Astrocyte (in vitro differentiated cells and primary cell): ENCODE measurements around the gene BARX1. TPM values are rescaled to one million over a fixed set of nuclear protein-coding genes. Genes with fewer than 3 reads are reported as not detected.

Source experiments
- DNase-seq: peaks from one replicate; pipeline ENCODE4 v3.0.0-alpha.2; 2010; ENCODE audit warnings: low read depth
- FAIRE-seq: peaks from 2 replicates; lab custom pipeline; 2011; peaks lifted over from hg19 to GRCh38; lab: Jason Lieb, UNC
- H2AFZ ChIP-seq: 2 replicates; pipeline ENCODE4 v1.6.0; 2012; ENCODE audit warnings: low read depth, low read length, inconsistent platforms
- H3K27ac ChIP-seq: 2 replicates; pipeline ENCODE4 v1.5.1; 2011; ENCODE audit warnings: low read depth, low read length, inconsistent platforms
- H3K27me3 ChIP-seq: 2 replicates; pipeline ENCODE4 v1.6.0; 2011; ENCODE audit warnings: low read length, inconsistent platforms; ENCODE audit not compliant: insufficient read depth
- H3K36me3 ChIP-seq: 2 replicates; pipeline ENCODE4 v1.5.1; 2011; ENCODE audit warnings: low read length, inconsistent platforms; ENCODE audit not compliant: insufficient read depth
- H3K4me1 ChIP-seq: 2 replicates; pipeline ENCODE4 v1.5.1; 2011; ENCODE audit warnings: low read length, inconsistent platforms; ENCODE audit not compliant: insufficient read depth
- H3K4me2 ChIP-seq: 2 replicates; pipeline ENCODE4 v1.6.0; 2012; ENCODE audit warnings: low read length, inconsistent platforms
- H3K4me3 ChIP-seq: 2 replicates; pipeline ENCODE4 v1.5.1; 2011; ENCODE audit warnings: low read depth, mild to moderate bottlenecking, low read length, inconsistent platforms; ENCODE audit not compliant: insufficient read depth
- H3K79me2 ChIP-seq: 2 replicates; pipeline ENCODE4 v1.6.0; 2012; ENCODE audit warnings: mild to moderate bottlenecking, low read length, inconsistent platforms; ENCODE audit not compliant: insufficient read depth
- H3K9ac ChIP-seq: 2 replicates; pipeline ENCODE4 v1.6.0; 2012; ENCODE audit warnings: mild to moderate bottlenecking, low read length, inconsistent platforms
- H3K9me3 ChIP-seq: 2 replicates; pipeline ENCODE4 v1.5.1; 2012; ENCODE audit warnings: low read depth, mild to moderate bottlenecking, low read length, inconsistent platforms; ENCODE audit not compliant: insufficient read depth
- H4K20me1 ChIP-seq: 2 replicates; pipeline ENCODE4 v1.6.0; 2012; ENCODE audit warnings: low read length, inconsistent platforms; ENCODE audit not compliant: insufficient read depth
- H3K27ac Mint-ChIP-seq: one replicate; pipeline ENCODE4 v1.8.0; 2021; ENCODE audit warnings: mild to moderate bottlenecking, mixed read lengths; ENCODE audit not compliant: unreplicated experiment
- H3K27me3 Mint-ChIP-seq: one replicate; pipeline ENCODE4 v1.8.0; 2021; ENCODE audit warnings: low read depth, mixed read lengths; ENCODE audit not compliant: unreplicated experiment
- H3K36me3 Mint-ChIP-seq: one replicate; pipeline ENCODE4 v1.8.0; 2021; ENCODE audit warnings: low read depth, mixed read lengths; ENCODE audit not compliant: unreplicated experiment
- H3K4me1 Mint-ChIP-seq: one replicate; pipeline ENCODE4 v1.8.0; 2021; ENCODE audit warnings: low read depth, mixed read lengths; ENCODE audit not compliant: unreplicated experiment
- H3K4me3 Mint-ChIP-seq: one replicate; pipeline ENCODE4 v1.8.0; 2021; ENCODE audit warnings: mild to moderate bottlenecking, moderate library complexity, mixed read lengths; ENCODE audit not compliant: unreplicated experiment
- H3K9me3 Mint-ChIP-seq: one replicate; pipeline ENCODE4 v1.8.0; 2021; ENCODE audit warnings: mild to moderate bottlenecking, mixed read lengths; ENCODE audit not compliant: unreplicated experiment
- EZH2 ChIP-seq: IDR thresholded peaks from 2 replicates; pipeline ENCODE4 v1.6.1; 2012; ENCODE audit warnings: mild to moderate bottlenecking, low read length, inconsistent platforms; ENCODE audit not compliant: insufficient read depth
- total RNA-seq: library from RNA; stranded (reverse); gene quantifications from 2 replicates; pipeline ENCODE4 v1.2.1, GENCODE V29; 2021
- TF ChIP-seq, protein P1 (sequence below): IDR thresholded peaks from 2 replicates; pipeline ENCODE4 v1.5.1; 2011; ENCODE audit warnings: low read depth, mild to moderate bottlenecking, inconsistent platforms, low read length, moderate library complexity; ENCODE audit not compliant: insufficient read depth

The BARX1 gene
- total RNA-seq, 1 donor from 2014 or later: 0.73 TPM

DNA sequence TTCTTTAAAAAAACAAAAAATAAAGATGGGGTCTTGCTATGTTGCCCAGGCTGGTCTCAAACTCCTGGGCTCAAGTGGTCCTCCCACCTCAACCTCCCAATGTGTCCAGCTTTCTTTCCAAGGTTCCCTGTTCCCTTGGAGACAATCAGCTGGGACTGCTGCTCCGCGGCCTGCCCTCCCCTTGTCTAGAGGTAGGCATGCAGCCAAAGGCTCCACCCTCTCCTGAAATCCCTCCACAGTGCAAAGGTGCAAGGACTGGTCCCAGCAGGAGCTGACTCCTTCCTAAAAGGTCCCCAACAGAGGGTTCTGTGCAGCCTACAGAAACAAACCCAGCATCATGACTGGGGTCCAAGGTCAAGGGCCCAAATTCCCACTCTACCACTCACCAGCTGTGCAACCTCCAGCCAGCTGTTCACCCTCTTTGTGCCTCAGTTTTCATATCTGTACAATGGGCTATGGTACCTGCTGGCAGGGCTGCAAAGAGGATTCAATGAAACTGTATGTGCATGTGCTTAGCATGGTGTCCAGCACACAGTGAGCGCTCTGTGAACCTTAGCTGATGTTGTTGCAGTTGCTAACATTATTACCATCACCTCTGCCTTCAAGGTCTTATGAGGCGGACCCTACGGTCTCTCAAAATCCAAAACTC is 47.5 kb downstream of the BARX1 start:
- H3K36me3 ChIP-seq: no peaks in the 10 kb centered on the region
- no peak for TF ChIP-seq EZH2
- TF ChIP-seq, protein P1, sequence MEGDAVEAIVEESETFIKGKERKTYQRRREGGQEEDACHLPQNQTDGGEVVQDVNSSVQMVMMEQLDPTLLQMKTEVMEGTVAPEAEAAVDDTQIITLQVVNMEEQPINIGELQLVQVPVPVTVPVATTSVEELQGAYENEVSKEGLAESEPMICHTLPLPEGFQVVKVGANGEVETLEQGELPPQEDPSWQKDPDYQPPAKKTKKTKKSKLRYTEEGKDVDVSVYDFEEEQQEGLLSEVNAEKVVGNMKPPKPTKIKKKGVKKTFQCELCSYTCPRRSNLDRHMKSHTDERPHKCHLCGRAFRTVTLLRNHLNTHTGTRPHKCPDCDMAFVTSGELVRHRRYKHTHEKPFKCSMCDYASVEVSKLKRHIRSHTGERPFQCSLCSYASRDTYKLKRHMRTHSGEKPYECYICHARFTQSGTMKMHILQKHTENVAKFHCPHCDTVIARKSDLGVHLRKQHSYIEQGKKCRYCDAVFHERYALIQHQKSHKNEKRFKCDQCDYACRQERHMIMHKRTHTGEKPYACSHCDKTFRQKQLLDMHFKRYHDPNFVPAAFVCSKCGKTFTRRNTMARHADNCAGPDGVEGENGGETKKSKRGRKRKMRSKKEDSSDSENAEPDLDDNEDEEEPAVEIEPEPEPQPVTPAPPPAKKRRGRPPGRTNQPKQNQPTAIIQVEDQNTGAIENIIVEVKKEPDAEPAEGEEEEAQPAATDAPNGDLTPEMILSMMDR: no peak
- H3K79me2 ChIP-seq: no peaks in the 10 kb centered on the region
- no peak overlapping the region for H3K4me3 Mint-ChIP-seq
- H3K27me3 Mint-ChIP-seq: peaks cover 43% of the 10 kb centered on the region
- no peak overlapping the region for H2AFZ ChIP-seq
- H3K4me3 ChIP-seq: no peak overlapping the region
- no peak overlapping the region for H3K4me2 ChIP-seq
- no peaks in the 10 kb centered on the region for H4K20me1 ChIP-seq
- H3K36me3 Mint-ChIP-seq: no peaks in the 10 kb centered on the region
- no peak overlapping the region for H3K27ac ChIP-seq
- H3K9me3 Mint-ChIP-seq: no peaks in the 10 kb centered on the region
- no peaks in the 10 kb centered on the region for H3K9me3 ChIP-seq
- no peak overlapping the region for H3K27ac Mint-ChIP-seq
- H3K9ac ChIP-seq: no peak overlapping the region
- no peak for FAIRE-seq
- no peaks in the 10 kb centered on the region for H3K4me1 ChIP-seq
- no peaks in the 10 kb centered on the region for H3K4me1 Mint-ChIP-seq
- DNase-seq: no peak
- H3K27me3 ChIP-seq: no peaks in the 10 kb centered on the region

DNA sequence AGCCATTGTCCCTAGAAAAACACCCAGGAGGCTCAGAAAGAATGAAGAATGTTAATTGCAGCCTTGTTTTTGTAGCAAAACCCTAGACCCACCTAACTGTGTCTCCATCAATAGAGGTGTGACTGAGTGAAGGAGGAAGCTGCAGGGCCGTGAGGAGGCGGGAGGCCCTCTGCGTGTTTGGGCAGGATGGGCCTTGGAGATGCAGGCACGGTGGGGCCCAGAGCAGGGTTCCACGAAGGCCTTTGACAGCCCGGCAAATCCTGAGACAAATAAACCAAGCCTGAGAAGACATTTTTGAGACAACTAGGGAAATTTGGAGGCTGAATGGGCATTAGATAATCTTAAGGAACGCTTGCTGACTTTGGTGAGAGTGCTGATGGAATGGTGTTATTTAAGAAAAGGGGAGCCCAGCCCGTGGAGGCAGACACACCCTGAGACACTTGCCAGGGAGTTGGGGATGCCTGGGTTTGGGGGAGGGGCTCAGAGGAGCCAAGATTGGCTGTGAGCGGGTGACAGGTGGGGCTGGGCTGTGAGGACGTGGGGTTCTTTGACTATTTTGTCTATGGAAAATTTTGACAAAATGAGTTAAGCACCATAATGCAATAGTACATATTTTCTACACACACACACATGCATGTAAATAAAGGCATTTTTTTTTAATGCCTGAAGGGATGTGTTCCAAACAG is 48.8 kb downstream of the BARX1 start:
- Mint-ChIP-seq H3K9me3 (no peaks in the 10 kb centered on the region), H3K27ac (no peak overlapping the region), H3K27me3 (peaks cover 49% of the 10 kb centered on the region), H3K4me1 (no peaks in the 10 kb centered on the region), H3K4me3 (no peak overlapping the region), H3K36me3 (no peaks in the 10 kb centered on the region)
- no peak overlapping the region for H3K4me2 ChIP-seq
- FAIRE-seq (no peak), DNase-seq (no peak)
- no peak overlapping the region for H3K27ac ChIP-seq
- H4K20me1 ChIP-seq: no peaks in the 10 kb centered on the region
- no peaks in the 10 kb centered on the region for H3K9me3 ChIP-seq
- TF ChIP-seq, protein P1: no peak
- TF ChIP-seq EZH2: no peak
- no peaks in the 10 kb centered on the region for H3K27me3 ChIP-seq
- H3K79me2 ChIP-seq: no peaks in the 10 kb centered on the region
- no peaks in the 10 kb centered on the region for H3K4me1 ChIP-seq
- no peak overlapping the region for H3K9ac ChIP-seq
- no peak overlapping the region for H3K4me3 ChIP-seq
- H3K36me3 ChIP-seq: no peaks in the 10 kb centered on the region
- H2AFZ ChIP-seq: no peak overlapping the region
